Testis (tissue), 2 donors: ENCODE results near the gene IP6K1.

Experiments
- POLR2A ChIP-seq: fragments of 450-650 bp; IDR thresholded peaks from one replicate; pipeline ENCODE4 v1.6.1; 2017; ENCODE audit warnings: antibody characterized with exemption, mild to moderate bottlenecking, moderate library complexity
- TF ChIP-seq, protein P1 (sequence below), 3 experiments: fragments of 450-650 bp in 2 of 3; fragments of 200-600 bp in 1 of 3; sonication (generic) in 1 of 3; IDR thresholded peaks; one replicate each; pipeline ENCODE4 v1.5.1; 2016 to 2019; ENCODE audit warnings: antibody characterized with exemption in 3 of 3, mild to moderate bottlenecking in 2 of 3, moderate library complexity in 1 of 3

GRCh38 chr3:49734752-49735151, 51.6 kb downstream of the IP6K1 start:
- TF ChIP-seq POLR2A: no peak
- TF ChIP-seq, protein P1, sequence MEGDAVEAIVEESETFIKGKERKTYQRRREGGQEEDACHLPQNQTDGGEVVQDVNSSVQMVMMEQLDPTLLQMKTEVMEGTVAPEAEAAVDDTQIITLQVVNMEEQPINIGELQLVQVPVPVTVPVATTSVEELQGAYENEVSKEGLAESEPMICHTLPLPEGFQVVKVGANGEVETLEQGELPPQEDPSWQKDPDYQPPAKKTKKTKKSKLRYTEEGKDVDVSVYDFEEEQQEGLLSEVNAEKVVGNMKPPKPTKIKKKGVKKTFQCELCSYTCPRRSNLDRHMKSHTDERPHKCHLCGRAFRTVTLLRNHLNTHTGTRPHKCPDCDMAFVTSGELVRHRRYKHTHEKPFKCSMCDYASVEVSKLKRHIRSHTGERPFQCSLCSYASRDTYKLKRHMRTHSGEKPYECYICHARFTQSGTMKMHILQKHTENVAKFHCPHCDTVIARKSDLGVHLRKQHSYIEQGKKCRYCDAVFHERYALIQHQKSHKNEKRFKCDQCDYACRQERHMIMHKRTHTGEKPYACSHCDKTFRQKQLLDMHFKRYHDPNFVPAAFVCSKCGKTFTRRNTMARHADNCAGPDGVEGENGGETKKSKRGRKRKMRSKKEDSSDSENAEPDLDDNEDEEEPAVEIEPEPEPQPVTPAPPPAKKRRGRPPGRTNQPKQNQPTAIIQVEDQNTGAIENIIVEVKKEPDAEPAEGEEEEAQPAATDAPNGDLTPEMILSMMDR (IDR thresholded peaks at IDR 0.05): no peak
